Testis (tissue), 3 donors: ENCODE data around the gene AOC1. TPM values are rescaled to one million over a fixed set of nuclear protein-coding genes. Genes with fewer than 3 reads are reported as not detected.

Experiments used
- DNase-seq: peaks from one replicate; pipeline ENCODE4 v3.0.0-alpha.2; 2019
- H3K27ac ChIP-seq, 2 donors: fragments of 200-600 bp; sonication (generic); one replicate each; pipeline ENCODE4 v1.5.1; 2019
- H3K27me3 ChIP-seq: fragments of 200-600 bp; sonication (generic); one replicate; pipeline ENCODE4 v1.5.1; 2019
- H3K36me3 ChIP-seq: fragments of 200-600 bp; sonication (generic); one replicate; pipeline ENCODE4 v1.5.1; 2017; ENCODE audit warnings: low read depth; ENCODE audit errors: missing control alignments
- H3K4me1 ChIP-seq: fragments of 200-600 bp; sonication (generic); one replicate; pipeline ENCODE4 v1.5.1; 2019
- H3K4me3 ChIP-seq, 2 donors: fragments of 200-600 bp; sonication (generic); one replicate each; pipeline ENCODE4 v1.5.1; 2017 to 2019
- H3K9me3 ChIP-seq: fragments of 200-600 bp; sonication (generic); one replicate; pipeline ENCODE4 v1.5.1; 2017
- CTCF ChIP-seq, 3 experiments: fragments of 450-650 bp in 2 of 3; fragments of 200-600 bp in 1 of 3; sonication (generic) in 1 of 3; IDR thresholded peaks; one replicate each; pipeline ENCODE4 v1.5.1; 2016 to 2019; ENCODE audit warnings: antibody characterized with exemption in 3 of 3, mild to moderate bottlenecking in 2 of 3, moderate library complexity in 1 of 3
- POLR2A ChIP-seq: fragments of 450-650 bp; IDR thresholded peaks from one replicate; pipeline ENCODE4 v1.6.1; 2017; ENCODE audit warnings: antibody characterized with exemption, mild to moderate bottlenecking, moderate library complexity
- WGBS, 2 donors: methylation state at CpG; one replicate each; pipeline ENCODE4 v1.1.5; 2018; 5-methylcytosine and 5-hydroxymethylcytosine counted together
- intact Hi-C: fragments of 100-400 bp; cut with DNase I; formaldehyde crosslinking; loops from one replicate; pipeline ENCODE4 v1.15.1; 2023; ENCODE audit warnings: low total_unique reads
- polyA plus RNA-seq: library from polyadenylated mRNA; stranded (reverse); fragments of 350-450 nt; fragmentation: Illumina TruSeq; extraction: RNeasy Lipid Tissue Mini Kit (QIAGEN cat#74804); gene quantifications from one replicate; pipeline ENCODE4 v1.2.3, GENCODE V29; 2014; ENCODE audit warnings: low read depth, low replicate concordance; ENCODE audit not compliant: insufficient read depth
- total RNA-seq, 2 donors: library from RNA; depleted of rRNA; stranded (reverse); fragments of >200 nt; gene quantifications; one replicate each; pipeline ENCODE4 v1.2.3, GENCODE V29; 2016

AOC1 gene
- total and polyA plus RNA-seq, 3 donors from 2014 or later: 2.8 to 6.2 (median 4.5) TPM

- intact Hi-C loops: no loop called here
These were observed 3.7 kb upstream of the AOC1 start for GRCh38 chr7:150848561-150849115.

GRCh38 chr7:150849204-150849775, 3.0 kb upstream of the AOC1 start:
- Histone ChIP-seq H3K4me3 (no peak overlapping the region), H3K4me1 (no peaks in the 10 kb centered on the region), H3K27ac (no peak overlapping the region), H3K27me3 (no peaks in the 10 kb centered on the region), H3K36me3 (no peaks in the 10 kb centered on the region), H3K9me3 (no peaks in the 10 kb centered on the region)
- no peak for TF ChIP-seq CTCF (IDR thresholded peaks at IDR 0.05)
- no peak for TF ChIP-seq POLR2A
- no peak for DNase-seq
- 95 to 96% methylated on average over 10 of the region's 10 CpGs for WGBS, 2 donors
- intact Hi-C loops: no loop called here

More at GRCh38 chr7:150848561-150849115, 3.7 kb upstream of the AOC1 start:
- Histone ChIP-seq H3K9me3 (no peaks in the 10 kb centered on the region), H3K27me3 (no peaks in the 10 kb centered on the region), H3K36me3 (no peaks in the 10 kb centered on the region), H3K4me3 (no peak overlapping the region), H3K4me1 (no peaks in the 10 kb centered on the region), H3K27ac (no peak overlapping the region)
- DNase-seq: no peak
- TF ChIP-seq POLR2A (no peak), CTCF (IDR thresholded peaks at IDR 0.05) (no peak)
- WGBS, 2 donors: 94 to 98% methylated on average over 3 of the region's 3 CpGs

GRCh38 chr7:150850273-150850672, 2.0 kb upstream of the AOC1 start:
- TF ChIP-seq POLR2A: no peak
- no peak for TF ChIP-seq CTCF (IDR thresholded peaks at IDR 0.05)
- WGBS, 2 donors: 90 to 92% methylated on average over 5 of the region's 5 CpGs
- H3K27me3 ChIP-seq: no peaks in the 10 kb centered on the region
- no peak for DNase-seq
- no peak overlapping the region for H3K4me3 ChIP-seq
- no peak overlapping the region for H3K27ac ChIP-seq
- no peaks in the 10 kb centered on the region for H3K36me3 ChIP-seq
- H3K9me3 ChIP-seq: no peaks in the 10 kb centered on the region
- intact Hi-C loops: no loop called here
- no peaks in the 10 kb centered on the region for H3K4me1 ChIP-seq

GRCh38 chr7:150851492-150852370, 586 bp upstream of the AOC1 start:
- DNase-seq: no peak
- Histone ChIP-seq H3K9me3 (no peaks in the 10 kb centered on the region), H3K27ac (no peak overlapping the region), H3K4me1 (no peaks in the 10 kb centered on the region), H3K36me3 (no peaks in the 10 kb centered on the region), H3K27me3 (no peaks in the 10 kb centered on the region), H3K4me3 (no peak overlapping the region)
- intact Hi-C loops: no loop called here
- 84 to 86% methylated on average over 19 of the region's 19 CpGs for WGBS, 2 donors
- TF ChIP-seq POLR2A: no peak
- TF ChIP-seq CTCF (IDR thresholded peaks at IDR 0.05): no peak
